H9 (cell line): ENCODE results near the gene TMEM229A. TPM values are rescaled to one million over a fixed set of nuclear protein-coding genes. Genes with fewer than 3 reads are reported as not detected.

ENCODE experiments used
- DNase-seq: peaks from one replicate; pipeline ENCODE4 v3.0.0-alpha.2; 2017
- H2AFZ ChIP-seq: one replicate; pipeline ENCODE4 v1.6.1; 2013; ENCODE audit warnings: mild to moderate bottlenecking, low read length, control low read depth, moderate library complexity
- H2AK5ac ChIP-seq: 2 replicates; pipeline ENCODE4 v1.6.1; 2013; ENCODE audit warnings: low read length, control low read depth, mixed read lengths; ENCODE audit not compliant: insufficient read length
- H2BK120ac ChIP-seq: one replicate; pipeline ENCODE4 v1.6.1; 2013; ENCODE audit warnings: low read depth, mild to moderate bottlenecking, low read length, control low read depth, inconsistent platforms; ENCODE audit not compliant: poor library complexity, severe bottlenecking
- H2BK12ac ChIP-seq: 2 replicates; pipeline ENCODE4 v1.6.1; 2013; ENCODE audit warnings: low read length, control low read depth, mixed read lengths, low read depth; ENCODE audit not compliant: insufficient read length
- H2BK15ac ChIP-seq: 2 replicates; pipeline ENCODE4 v1.6.1; 2013; ENCODE audit warnings: low read depth, low read length, control low read depth
- H2BK20ac ChIP-seq: one replicate; pipeline ENCODE4 v1.6.1; 2013; ENCODE audit warnings: low read depth, mild to moderate bottlenecking, low read length, control low read depth, inconsistent platforms; ENCODE audit not compliant: poor library complexity, severe bottlenecking
- H2BK5ac ChIP-seq: 2 replicates; pipeline ENCODE4 v1.6.1; 2013; ENCODE audit warnings: low read length, control low read depth, mixed read lengths; ENCODE audit not compliant: insufficient read length
- H3K14ac ChIP-seq: 2 replicates; pipeline ENCODE4 v1.6.1; 2013; ENCODE audit warnings: low read length, control low read depth; ENCODE audit not compliant: insufficient read depth
- H3K18ac ChIP-seq: 2 replicates; pipeline ENCODE4 v1.6.1; 2013; ENCODE audit warnings: low read depth, mild to moderate bottlenecking, mixed read lengths, low read length, control low read depth; ENCODE audit not compliant: insufficient read length
- H3K23ac ChIP-seq: 2 replicates; pipeline ENCODE4 v1.6.1; 2013; ENCODE audit warnings: low read length, control low read depth, mixed read lengths, low read depth; ENCODE audit not compliant: insufficient read length
- H3K23me2 ChIP-seq: 2 replicates; pipeline ENCODE4 v1.6.1; 2013; ENCODE audit warnings: low read depth, mild to moderate bottlenecking, mixed read lengths, low read length, control low read depth; ENCODE audit not compliant: insufficient read length, poor library complexity, severe bottlenecking
- H3K27ac ChIP-seq: 2 replicates; pipeline ENCODE4 v1.5.1; 2013; ENCODE audit warnings: low read length, control low read depth, mixed read lengths, low read depth; ENCODE audit not compliant: insufficient read length
- H3K27me3 ChIP-seq: 2 replicates; pipeline ENCODE4 v1.6.1; 2013; ENCODE audit warnings: low read length, control low read depth, inconsistent platforms; ENCODE audit not compliant: insufficient read depth
- H3K4ac ChIP-seq: 2 replicates; pipeline ENCODE4 v1.6.1; 2013; ENCODE audit warnings: low read depth, mild to moderate bottlenecking, control low read depth, inconsistent platforms, low read length, moderate library complexity
- H3K4me1 ChIP-seq: 2 replicates; pipeline ENCODE4 v1.6.1; 2013; ENCODE audit warnings: low read length, control low read depth, inconsistent platforms; ENCODE audit not compliant: insufficient read depth
- H3K4me2 ChIP-seq: 2 replicates; pipeline ENCODE4 v1.6.1; 2013; ENCODE audit warnings: low read length, control low read depth, mixed read lengths; ENCODE audit not compliant: insufficient read length, insufficient read depth
- H3K56ac ChIP-seq: 2 replicates; pipeline ENCODE4 v1.6.1; 2013; ENCODE audit warnings: low read depth, mild to moderate bottlenecking, mixed read lengths, low read length, control low read depth; ENCODE audit not compliant: insufficient read length
- H3K79me1 ChIP-seq: 2 replicates; pipeline ENCODE4 v1.6.1; 2013; ENCODE audit warnings: low read depth, mild to moderate bottlenecking, moderate library complexity, low read length, control low read depth, inconsistent platforms; ENCODE audit not compliant: insufficient read depth, poor library complexity, severe bottlenecking
- H3K79me2 ChIP-seq: 2 replicates; pipeline ENCODE4 v1.6.1; 2013; ENCODE audit warnings: low read length, control low read depth, inconsistent platforms; ENCODE audit not compliant: insufficient read depth
- H3K9ac ChIP-seq: 2 replicates; pipeline ENCODE4 v1.6.1; 2013; ENCODE audit warnings: low read length, control low read depth, mixed read lengths; ENCODE audit not compliant: insufficient read length; ENCODE audit errors: extremely low read depth
- H3K9me3 ChIP-seq: one replicate; pipeline ENCODE4 v1.6.1; 2013; ENCODE audit warnings: low read depth, low read length, inconsistent platforms; ENCODE audit not compliant: control insufficient read depth
- H3T11ph ChIP-seq: one replicate; pipeline ENCODE4 v1.6.1; 2013; ENCODE audit warnings: mild to moderate bottlenecking, low read length, control low read depth, inconsistent platforms
- H4K20me1 ChIP-seq: one replicate; pipeline ENCODE4 v1.6.1; 2013; ENCODE audit not compliant: control insufficient read depth, insufficient read length, insufficient read depth
- H4K5ac ChIP-seq: 2 replicates; pipeline ENCODE4 v1.6.1; 2013; ENCODE audit warnings: low read depth, mild to moderate bottlenecking, mixed read lengths, low read length, control low read depth; ENCODE audit not compliant: insufficient read length
- H4K8ac ChIP-seq: replicated peaks from 2 replicates; pipeline ENCODE4 v1.6.1; 2013; ENCODE audit warnings: low read length, control low read depth, mixed read lengths, low read depth; ENCODE audit not compliant: insufficient read length
- H4K91ac ChIP-seq: 2 replicates; pipeline ENCODE4 v1.6.1; 2013; ENCODE audit warnings: low read depth, mild to moderate bottlenecking, moderate library complexity, mixed read lengths, low read length, control low read depth; ENCODE audit not compliant: insufficient read length
- H3K27ac Mint-ChIP-seq, 3 experiments: 2 replicates in 2 of 3; 3 replicates in 1 of 3; pipeline ENCODE4 v1.8.0; 2020 to 2021; ENCODE audit warnings: mixed read lengths in 3 of 3, mild to moderate bottlenecking in 1 of 3, moderate library complexity in 1 of 3
- H3K27me3 Mint-ChIP-seq: 2 replicates; pipeline ENCODE4 v1.8.0; 2021; ENCODE audit warnings: low read depth, mild to moderate bottlenecking, moderate library complexity, mixed read lengths
- H3K36me3 Mint-ChIP-seq, 3 experiments: 2 replicates in 2 of 3; 3 replicates in 1 of 3; pipeline ENCODE4 v1.8.0; 2020 to 2021; ENCODE audit warnings: low read depth in 3 of 3, mixed read lengths in 3 of 3; ENCODE audit not compliant: insufficient read depth in 1 of 3
- H3K4me1 Mint-ChIP-seq, 2 experiments: 2 replicates each; pipeline ENCODE4 v1.8.0; 2020; ENCODE audit warnings: mixed read lengths in 2 of 2
- H3K4me3 Mint-ChIP-seq, 2 experiments: 2 replicates in 1 of 2; 3 replicates in 1 of 2; pipeline ENCODE4 v1.8.0; 2020 to 2021; ENCODE audit warnings: mild to moderate bottlenecking in 2 of 2, mixed read lengths in 2 of 2, moderate library complexity in 1 of 2
- H3K9me3 Mint-ChIP-seq, 2 experiments: 2 replicates in 1 of 2; 3 replicates in 1 of 2; pipeline ENCODE4 v1.8.0; 2020; ENCODE audit warnings: mild to moderate bottlenecking in 2 of 2, mixed read lengths in 2 of 2, moderate library complexity in 1 of 2
- WGBS: extraction: QIAGEN DNeasy Blood & Tissue Kit; methylation state at CpG from one replicate; pipeline ENCODE4 v1.1.7; 2013; ENCODE audit warnings: missing lambda C conversion rate, low lambda C conversion rate, mixed read lengths; ENCODE audit not compliant: insufficient read length; ENCODE audit errors: extremely low coverage; 5-methylcytosine and 5-hydroxymethylcytosine counted together
- total RNA-seq: library from RNA; stranded (reverse); gene quantifications from 2 replicates; pipeline ENCODE4 v1.2.1, GENCODE V29; 2021
- TF ChIP-seq, protein P1 (sequence below): fragments of 200-600 bp; sonication (generic); conservative IDR thresholded peaks from 3 replicates; pipeline ENCODE4 v1.8.0; 2021; ENCODE audit warnings: antibody characterized with exemption, mild to moderate bottlenecking

TMEM229A gene
- total RNA-seq, 1 experiment from 2014 or later, result 0.37 TPM

DNA sequence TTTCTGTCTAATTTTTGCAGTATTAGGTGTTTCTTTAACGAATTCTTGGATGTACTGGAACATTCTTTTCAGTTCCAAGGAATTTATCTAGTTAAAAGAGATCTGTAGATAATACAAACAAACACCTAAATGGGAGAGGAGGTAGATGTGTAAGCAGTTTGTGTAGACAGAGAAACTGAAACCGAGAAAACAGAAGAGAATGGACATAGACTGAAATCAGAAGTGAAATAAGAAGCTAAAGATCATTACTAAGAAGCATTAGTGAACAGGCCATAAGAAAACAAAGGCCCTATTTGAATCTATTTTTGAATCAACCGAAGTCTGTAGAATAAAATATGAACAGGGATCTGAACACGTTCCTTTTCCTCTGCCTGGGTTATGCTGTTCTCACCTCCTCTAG lies 26.5 kb upstream of the TMEM229A start:
- Mint-ChIP-seq H3K27ac (no peak overlapping the region), H3K36me3 (no peaks in the 10 kb centered on the region), H3K9me3 (no peaks in the 10 kb centered on the region; a peak in 1 of 5 replicates), H3K4me3 (no peak overlapping the region), H3K4me1 (no peaks in the 10 kb centered on the region), H3K27me3 (no peaks in the 10 kb centered on the region)
- Histone ChIP-seq H3K4me2 (no peak overlapping the region), H2BK20ac (no peak overlapping the region), H3K18ac (no peak overlapping the region), H3K14ac (no peak overlapping the region), H4K8ac (no peak overlapping the region), H2AK5ac (no peak overlapping the region), H3K56ac (no peak overlapping the region), H2AFZ (no peak overlapping the region), H3K27me3 (no peaks in the 10 kb centered on the region), H3K4ac (no peak overlapping the region), H3K9ac (no peak overlapping the region), H3T11ph (no peak overlapping the region), H2BK15ac (no peak overlapping the region), H4K20me1 (no peaks in the 10 kb centered on the region), H2BK12ac (no peak overlapping the region), H2BK120ac (no peak overlapping the region), H3K27ac (no peak overlapping the region), H3K23me2 (no peaks in the 10 kb centered on the region), H2BK5ac (no peak overlapping the region), H3K23ac (no peak overlapping the region), H4K5ac (no peak overlapping the region), H3K79me1 (no peaks in the 10 kb centered on the region), H3K79me2 (no peaks in the 10 kb centered on the region), H3K9me3 (no peaks in the 10 kb centered on the region), H3K4me1 (no peaks in the 10 kb centered on the region), H4K91ac (no peak overlapping the region)
- TF ChIP-seq, protein P1, sequence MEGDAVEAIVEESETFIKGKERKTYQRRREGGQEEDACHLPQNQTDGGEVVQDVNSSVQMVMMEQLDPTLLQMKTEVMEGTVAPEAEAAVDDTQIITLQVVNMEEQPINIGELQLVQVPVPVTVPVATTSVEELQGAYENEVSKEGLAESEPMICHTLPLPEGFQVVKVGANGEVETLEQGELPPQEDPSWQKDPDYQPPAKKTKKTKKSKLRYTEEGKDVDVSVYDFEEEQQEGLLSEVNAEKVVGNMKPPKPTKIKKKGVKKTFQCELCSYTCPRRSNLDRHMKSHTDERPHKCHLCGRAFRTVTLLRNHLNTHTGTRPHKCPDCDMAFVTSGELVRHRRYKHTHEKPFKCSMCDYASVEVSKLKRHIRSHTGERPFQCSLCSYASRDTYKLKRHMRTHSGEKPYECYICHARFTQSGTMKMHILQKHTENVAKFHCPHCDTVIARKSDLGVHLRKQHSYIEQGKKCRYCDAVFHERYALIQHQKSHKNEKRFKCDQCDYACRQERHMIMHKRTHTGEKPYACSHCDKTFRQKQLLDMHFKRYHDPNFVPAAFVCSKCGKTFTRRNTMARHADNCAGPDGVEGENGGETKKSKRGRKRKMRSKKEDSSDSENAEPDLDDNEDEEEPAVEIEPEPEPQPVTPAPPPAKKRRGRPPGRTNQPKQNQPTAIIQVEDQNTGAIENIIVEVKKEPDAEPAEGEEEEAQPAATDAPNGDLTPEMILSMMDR, result no peak
- no peak for DNase-seq
- no CpG with 5 or more reads among the region's 4 CpGs for WGBS
